ENCODE measurements around the gene LDB2. TPM values are rescaled to one million over a fixed set of nuclear protein-coding genes. Genes with fewer than 3 reads are reported as not detected.

The LDB2 gene
- total RNA-seq, 6 experiments from 2014 or later = 24.2 to 40.4 (median 31.7) TPM

GRCh38 chr4:16498978-16499377, 399.5 kb downstream of the LDB2 start:
- TF ChIP-seq CTCF (IDR thresholded peaks at IDR 0.05) = no peak
- no peaks in the 10 kb centered on the region for H3K9me3 Mint-ChIP-seq
- H3K27me3 Mint-ChIP-seq (ENCODE audit: insufficient read depth) = peaks cover 2% of the 10 kb centered on the region; the same call in 1 of the 2 replicates
- H3K4me3 Mint-ChIP-seq = no peak overlapping the region
- H3K27ac Mint-ChIP-seq = no peak overlapping the region
- peaks cover 11% of the 10 kb centered on the region for H3K4me1 Mint-ChIP-seq (ENCODE audit: low read depth)
- peaks cover 9% of the 10 kb centered on the region; the same call in 1 of the 2 replicates for H3K36me3 Mint-ChIP-seq (ENCODE audit: low read depth)
- DNase-seq = no peak

GRCh38 chr4:16496501-16496900, 401.9 kb downstream of the LDB2 start:
- no peaks in the 10 kb centered on the region for H3K9me3 Mint-ChIP-seq
- H3K4me3 Mint-ChIP-seq = no peak overlapping the region
- peaks cover 11% of the 10 kb centered on the region for H3K4me1 Mint-ChIP-seq (ENCODE audit: low read depth)
- H3K27ac Mint-ChIP-seq = no peak overlapping the region
- no peaks in the 10 kb centered on the region; the same call in 1 of the 2 replicates for H3K36me3 Mint-ChIP-seq (ENCODE audit: low read depth)
- DNase-seq = peak; percentile 77
- TF ChIP-seq CTCF (IDR thresholded peaks at IDR 0.05) = 0 out of 2 replicates have a peak, but pooled peaks have one; percentile 17
- peaks cover 2% of the 10 kb centered on the region for H3K27me3 Mint-ChIP-seq (ENCODE audit: insufficient read depth)

- no peak overlapping the region for H3K27ac Mint-ChIP-seq
- H3K4me1 Mint-ChIP-seq (ENCODE audit: low read depth) = peaks cover 11% of the 10 kb centered on the region
- DNase-seq = no peak
- peaks cover 2% of the 10 kb centered on the region; the same call in 1 of the 2 replicates for H3K36me3 Mint-ChIP-seq (ENCODE audit: low read depth)
- peaks cover 2% of the 10 kb centered on the region for H3K27me3 Mint-ChIP-seq (ENCODE audit: insufficient read depth)
- H3K9me3 Mint-ChIP-seq = peaks cover 1% of the 10 kb centered on the region; the same call in 1 of the 2 replicates
- H3K4me3 Mint-ChIP-seq = no peak overlapping the region
- no peak for TF ChIP-seq CTCF (IDR thresholded peaks at IDR 0.05)
These were observed 405.6 kb downstream of the LDB2 start for GRCh38 chr4:16492872-16493271.

- no peak for TF ChIP-seq CTCF (IDR thresholded peaks at IDR 0.05)
- DNase-seq = no peak
- Mint-ChIP-seq H3K27me3 (ENCODE audit: insufficient read depth) (no peaks in the 10 kb centered on the region; the same call in none of the 2 replicates), H3K4me1 (ENCODE audit: low read depth) (no peaks in the 10 kb centered on the region), H3K9me3 (peaks cover 4% of the 10 kb centered on the region; the same call in 1 of the 2 replicates), H3K4me3 (no peak overlapping the region), H3K27ac (no peak overlapping the region), H3K36me3 (ENCODE audit: low read depth) (peaks cover 4% of the 10 kb centered on the region; the same call in 1 of the 2 replicates)
These were observed 409.2 kb downstream of the LDB2 start for GRCh38 chr4:16489226-16489625.

- TF ChIP-seq CTCF (IDR thresholded peaks at IDR 0.05) = no peak
- peaks cover 4% of the 10 kb centered on the region; the same call in 1 of the 2 replicates for H3K36me3 Mint-ChIP-seq (ENCODE audit: low read depth)
- H3K27ac Mint-ChIP-seq = no peak overlapping the region
- H3K9me3 Mint-ChIP-seq = peaks cover 4% of the 10 kb centered on the region; the same call in 1 of the 2 replicates
- no peaks in the 10 kb centered on the region for H3K4me1 Mint-ChIP-seq (ENCODE audit: low read depth)
- H3K4me3 Mint-ChIP-seq = no peak overlapping the region
- peaks cover 5% of the 10 kb centered on the region for H3K27me3 Mint-ChIP-seq (ENCODE audit: insufficient read depth)
- DNase-seq = no peak
These were observed 410.4 kb downstream of the LDB2 start for GRCh38 chr4:16488084-16488483.
